Activated T-cell treated with anti-CD3 and anti-CD28 coated beads, Interleukin-2, amount 50 U/mL, for 4 hours (primary cell): Measurements from ENCODE around the gene TRPV6. TPM values are rescaled to one million over a fixed set of nuclear protein-coding genes. Genes with fewer than 3 reads are reported as not detected.

Experiments used
- ATAC-seq, 2 donors: fragments of 200-7000 bp; cut with Tn5 transposase; one replicate each; pipeline ENCODE4 v1.10.0; 2021
- DNase-seq: peaks from one replicate; pipeline ENCODE4 v3.0.0-alpha.2; 2020
- H3K27me3 Mint-ChIP-seq: one replicate; pipeline ENCODE4 v1.8.0; 2021; ENCODE audit warnings: low read depth, mixed read lengths
- H3K36me3 Mint-ChIP-seq: one replicate; pipeline ENCODE4 v1.8.0; 2022; ENCODE audit warnings: mixed read lengths; ENCODE audit not compliant: insufficient read depth
- H3K4me1 Mint-ChIP-seq: one replicate; pipeline ENCODE4 v1.8.0; 2021; ENCODE audit warnings: low read depth, mixed read lengths
- H3K4me3 Mint-ChIP-seq: one replicate; pipeline ENCODE4 v1.8.0; 2021; ENCODE audit warnings: mild to moderate bottlenecking, moderate library complexity, mixed read lengths
- H3K9me3 Mint-ChIP-seq: one replicate; pipeline ENCODE4 v1.8.0; 2021; ENCODE audit warnings: mixed read lengths
- total RNA-seq, 3 donors: library from RNA; stranded (reverse); gene quantifications; one replicate each; pipeline ENCODE4 v1.2.1, GENCODE V29; 2021

Gene TRPV6
- total RNA-seq, 3 donors from 2014 or later: not detected

DNA sequence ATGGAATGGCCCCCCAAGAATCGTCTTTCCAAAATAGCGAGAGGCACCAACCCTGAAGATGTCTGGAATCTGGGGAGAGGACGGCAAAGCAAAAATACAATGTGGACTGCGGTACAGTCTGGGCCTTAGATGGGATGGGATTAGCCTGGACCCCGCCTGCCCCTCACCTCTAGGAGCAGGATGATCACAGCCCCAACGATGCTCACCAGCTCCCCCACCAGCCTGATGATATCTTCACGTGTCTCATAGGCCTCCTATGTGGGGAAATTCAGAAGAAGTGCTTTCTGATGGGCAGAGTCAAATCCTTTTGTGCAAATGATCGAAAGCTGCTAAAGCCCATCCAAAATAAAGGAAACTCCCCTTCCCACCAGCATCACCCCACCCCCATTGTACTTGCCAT is 29.8 kb upstream of the TRPV6 start:
- DNase-seq (no peak), ATAC-seq (no peak)
- Mint-ChIP-seq H3K27me3 (peaks cover 29% of the 10 kb centered on the region), H3K9me3 (no peaks in the 10 kb centered on the region), H3K36me3 (no peaks in the 10 kb centered on the region), H3K4me1 (no peaks in the 10 kb centered on the region), H3K4me3 (no peak overlapping the region)

DNA sequence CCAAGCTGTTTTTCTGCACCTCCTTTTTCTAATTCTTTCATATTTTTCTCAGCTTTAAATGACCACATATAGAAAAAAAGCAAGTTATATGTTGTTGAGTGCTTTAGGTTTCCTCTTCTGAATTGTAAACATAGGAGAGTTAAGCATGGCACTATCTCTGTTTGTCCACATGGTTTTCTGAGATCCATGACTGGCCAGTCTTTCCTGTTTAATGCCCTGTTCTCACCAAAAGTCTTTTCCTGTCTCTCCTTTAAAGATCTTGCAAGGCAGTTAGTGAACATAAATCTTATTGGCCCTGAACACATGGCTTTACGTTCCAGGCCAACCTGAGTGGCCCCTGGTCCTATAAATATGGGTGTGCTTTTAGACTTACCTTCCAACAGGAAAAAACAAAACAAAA is 28.6 kb upstream of the TRPV6 start:
- peaks cover 33% of the 10 kb centered on the region for H3K27me3 Mint-ChIP-seq
- DNase-seq (no peak), ATAC-seq (no peak)
- H3K9me3 Mint-ChIP-seq: no peaks in the 10 kb centered on the region
- no peaks in the 10 kb centered on the region for H3K4me1 Mint-ChIP-seq
- no peaks in the 10 kb centered on the region for H3K36me3 Mint-ChIP-seq
- H3K4me3 Mint-ChIP-seq: no peak overlapping the region

DNA sequence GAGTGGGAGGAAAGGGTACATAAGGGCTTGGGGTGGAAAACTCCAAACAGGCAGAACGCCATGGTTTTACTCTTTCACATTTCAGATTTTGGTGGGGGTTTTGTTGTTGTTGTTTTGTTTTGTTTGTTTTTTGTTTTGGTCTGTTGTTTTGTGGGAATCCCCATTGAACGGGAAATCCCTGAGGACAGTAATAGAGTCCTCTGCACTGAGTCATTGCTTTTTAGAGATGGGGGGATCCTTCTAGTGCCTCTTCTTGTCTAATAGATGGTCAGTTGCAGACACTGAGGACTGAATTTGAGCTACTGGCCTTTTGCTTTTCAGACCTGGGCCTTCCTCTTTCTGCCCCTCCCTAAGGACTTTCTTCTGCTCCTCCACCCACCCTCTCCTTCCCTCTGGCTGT is 28.0 kb upstream of the TRPV6 start:
- H3K4me3 Mint-ChIP-seq: no peak overlapping the region
- H3K27me3 Mint-ChIP-seq: peaks cover 35% of the 10 kb centered on the region
- no peak for DNase-seq

DNA sequence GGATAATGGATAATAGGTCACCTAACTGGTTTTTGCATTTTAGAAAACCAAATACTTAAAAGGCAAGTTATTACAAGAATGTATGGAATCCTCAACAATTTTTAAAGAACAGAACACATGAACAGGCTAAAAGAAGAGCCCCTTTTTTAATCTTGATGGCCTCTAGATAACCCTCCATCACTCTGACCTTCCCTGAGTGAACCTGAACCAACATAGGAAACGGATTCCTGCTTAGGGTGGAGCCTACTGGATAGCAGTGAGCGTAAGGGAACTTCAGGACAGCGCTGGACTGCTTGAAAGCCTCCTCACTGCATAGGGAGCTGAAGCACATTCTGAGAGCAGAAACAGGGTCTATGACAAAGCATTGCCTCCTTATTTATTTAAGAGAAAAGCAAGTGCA is 27.5 kb upstream of the TRPV6 start:
- DNase-seq: no peak
- no peak overlapping the region for H3K4me3 Mint-ChIP-seq
- ATAC-seq: no peak
- peaks cover 33% of the 10 kb centered on the region for H3K27me3 Mint-ChIP-seq
- H3K9me3 Mint-ChIP-seq: no peaks in the 10 kb centered on the region
- no peaks in the 10 kb centered on the region for H3K36me3 Mint-ChIP-seq
- no peaks in the 10 kb centered on the region for H3K4me1 Mint-ChIP-seq

More for the DNA sequence above, 28.0 kb upstream of the TRPV6 start:
- Mint-ChIP-seq H3K36me3 (no peaks in the 10 kb centered on the region), H3K4me1 (no peaks in the 10 kb centered on the region), H3K9me3 (no peaks in the 10 kb centered on the region)
- ATAC-seq: no peak

DNA sequence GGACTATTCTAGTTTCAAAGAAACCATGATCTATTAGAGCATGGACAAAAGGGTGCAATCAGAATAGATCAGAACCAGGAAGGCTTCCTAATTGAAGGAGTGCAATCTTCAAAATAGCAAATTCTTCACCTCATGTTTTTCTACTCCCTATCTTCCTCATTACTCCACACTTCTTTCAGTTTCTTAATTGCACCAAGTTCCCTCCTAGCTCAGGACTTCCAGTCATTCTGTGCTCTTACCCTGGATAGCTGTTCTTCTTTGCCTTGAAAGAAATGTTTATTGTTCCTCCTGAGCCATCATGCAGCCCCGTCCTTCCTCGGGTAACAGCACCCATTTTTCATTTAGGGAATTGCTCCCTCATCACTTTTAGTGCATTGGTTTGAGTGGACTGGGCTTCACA is 24.9 kb upstream of the TRPV6 start:
- Mint-ChIP-seq H3K9me3 (no peaks in the 10 kb centered on the region), H3K4me1 (no peaks in the 10 kb centered on the region), H3K4me3 (no peak overlapping the region), H3K27me3 (peaks cover 42% of the 10 kb centered on the region), H3K36me3 (no peaks in the 10 kb centered on the region)
- ATAC-seq (no peak), DNase-seq (no peak)

DNA sequence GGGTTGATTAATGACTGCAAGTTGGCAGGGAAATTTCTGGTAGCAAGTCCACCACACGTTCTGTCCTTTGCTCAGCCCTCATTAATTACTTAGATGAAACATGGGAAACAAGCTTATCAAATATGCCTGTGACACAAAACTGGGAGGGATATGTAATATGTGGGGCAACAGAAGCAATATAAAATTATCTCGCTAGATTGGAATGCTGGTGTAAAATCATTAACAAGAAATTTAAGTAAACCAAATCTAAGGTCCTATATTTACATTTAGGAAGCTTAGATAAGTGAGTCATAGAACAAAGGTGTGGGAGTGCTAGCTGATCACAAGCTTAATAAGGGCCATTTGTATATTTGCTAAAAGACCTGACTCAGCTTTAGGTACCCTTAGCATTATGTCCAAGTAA is 24.5 kb upstream of the TRPV6 start:
- Mint-ChIP-seq H3K4me3 (no peak overlapping the region), H3K36me3 (no peaks in the 10 kb centered on the region), H3K27me3 (peaks cover 42% of the 10 kb centered on the region), H3K9me3 (no peaks in the 10 kb centered on the region), H3K4me1 (no peaks in the 10 kb centered on the region)
- ATAC-seq (no peak), DNase-seq (no peak)

DNA sequence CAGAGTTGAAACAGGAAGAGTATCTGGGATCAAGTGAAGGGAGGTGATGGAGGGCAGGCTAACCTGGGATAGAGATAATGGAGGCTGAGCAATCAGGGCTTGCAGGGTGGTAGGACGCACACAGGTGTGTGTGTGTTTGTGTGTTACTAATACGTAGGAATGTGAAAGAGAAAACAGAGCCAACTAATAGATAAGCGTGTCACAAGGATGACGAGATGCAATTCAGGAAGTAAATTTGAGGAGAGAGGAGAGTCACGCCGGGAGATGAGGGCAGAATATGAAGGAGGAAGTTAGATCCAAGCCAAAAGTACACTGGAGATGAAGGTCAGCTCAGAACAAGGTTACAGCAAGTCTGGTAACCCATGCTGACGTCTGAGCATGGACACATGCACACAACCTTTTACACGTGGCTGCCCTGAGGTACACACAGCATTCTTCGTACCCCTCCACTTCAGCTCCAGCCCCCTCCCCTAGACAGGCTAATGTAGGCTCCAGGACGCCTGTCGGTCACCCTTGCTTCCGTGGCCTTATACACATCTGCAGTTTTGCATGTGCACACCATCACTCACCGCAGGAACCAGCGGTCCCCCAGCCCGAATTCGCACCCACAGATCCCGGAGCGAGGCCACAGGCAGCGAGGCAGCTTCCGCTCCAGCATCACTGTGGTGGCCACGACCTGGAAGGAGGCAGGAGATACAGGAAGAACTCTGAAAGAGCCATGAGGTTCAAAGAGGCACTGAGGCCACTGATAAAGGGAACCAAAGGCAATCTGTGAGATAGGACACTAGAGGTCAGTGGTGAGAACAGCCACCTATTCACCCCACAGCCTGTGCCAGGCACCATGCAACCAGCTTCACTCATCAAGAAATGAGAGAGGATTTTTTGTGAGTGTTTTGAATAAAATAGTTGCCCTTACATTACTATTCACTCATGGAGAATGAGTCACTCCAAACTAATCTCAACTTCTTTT is 23.7 kb upstream of the TRPV6 start:
- Mint-ChIP-seq H3K9me3 (no peaks in the 10 kb centered on the region), H3K4me3 (no peak overlapping the region), H3K36me3 (no peaks in the 10 kb centered on the region), H3K4me1 (no peaks in the 10 kb centered on the region), H3K27me3 (peaks cover 39% of the 10 kb centered on the region)
- ATAC-seq: no peak
- DNase-seq: no peak

DNA sequence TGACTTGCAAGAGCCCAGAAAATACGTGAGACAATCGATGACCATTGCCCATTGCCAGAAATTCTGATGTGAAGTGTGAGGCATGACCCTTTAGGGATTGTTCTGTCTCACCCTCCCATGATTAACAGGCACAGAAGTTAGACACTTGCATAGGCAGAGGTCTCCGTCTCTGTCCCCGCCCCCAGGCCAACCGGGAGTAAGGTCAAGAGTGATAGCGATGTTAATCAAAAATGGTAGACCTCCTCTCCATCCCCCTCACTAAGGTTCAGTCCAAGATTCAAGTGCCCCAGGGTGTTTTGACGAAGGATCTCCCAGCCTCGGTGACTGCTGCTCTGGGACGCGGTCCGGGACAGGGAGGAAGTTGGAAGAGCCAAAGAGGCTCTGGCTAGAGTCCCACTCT is 22.7 kb upstream of the TRPV6 start:
- Mint-ChIP-seq H3K4me1 (no peaks in the 10 kb centered on the region), H3K36me3 (no peaks in the 10 kb centered on the region), H3K4me3 (no peak overlapping the region), H3K9me3 (no peaks in the 10 kb centered on the region), H3K27me3 (peaks cover 34% of the 10 kb centered on the region)
- ATAC-seq: no peak
- DNase-seq: no peak

DNA sequence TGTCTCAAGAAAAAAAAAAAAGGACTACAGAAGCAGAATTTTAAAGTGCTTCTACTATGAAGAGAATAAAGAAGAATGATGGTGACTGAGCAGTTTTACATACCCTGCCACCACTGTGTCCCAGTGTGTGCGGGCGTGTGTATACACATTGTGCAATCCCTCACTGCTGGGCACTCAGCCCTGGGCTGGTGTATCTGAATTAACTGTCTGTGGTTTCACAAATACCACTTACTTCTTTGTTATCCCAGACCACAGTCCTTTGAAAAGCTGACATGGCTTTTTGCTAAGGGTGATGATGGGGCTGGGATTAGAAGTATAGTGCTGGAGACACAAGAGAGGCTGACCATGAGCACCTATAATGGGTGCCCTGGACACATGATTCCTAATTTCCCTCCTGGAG is 21.1 kb upstream of the TRPV6 start:
- Mint-ChIP-seq H3K36me3 (no peaks in the 10 kb centered on the region), H3K27me3 (peaks cover 30% of the 10 kb centered on the region), H3K4me3 (no peak overlapping the region), H3K4me1 (no peaks in the 10 kb centered on the region), H3K9me3 (no peaks in the 10 kb centered on the region)
- no peak for ATAC-seq
- DNase-seq: no peak

DNA sequence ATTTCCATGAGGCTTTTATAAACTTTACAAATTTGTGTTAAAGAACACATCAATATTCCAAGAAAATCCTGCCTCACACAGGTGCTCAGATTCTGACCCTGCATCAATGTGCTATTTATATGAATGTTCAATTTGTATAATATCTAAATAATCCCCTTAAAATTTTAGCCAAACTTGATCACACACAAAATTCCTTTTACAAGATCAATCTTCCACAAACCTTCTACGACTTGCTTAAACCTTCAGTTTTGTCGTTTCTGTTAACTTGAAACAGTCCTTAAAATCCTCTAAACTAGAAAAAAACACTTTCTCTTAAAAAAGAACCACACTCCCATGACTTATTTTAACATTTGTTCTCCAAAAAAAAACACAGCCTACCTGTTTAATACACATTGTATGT is 20.2 kb upstream of the TRPV6 start:
- Mint-ChIP-seq H3K36me3 (no peaks in the 10 kb centered on the region), H3K4me3 (no peak overlapping the region), H3K4me1 (no peaks in the 10 kb centered on the region), H3K27me3 (peaks cover 22% of the 10 kb centered on the region), H3K9me3 (no peaks in the 10 kb centered on the region)
- DNase-seq (no peak), ATAC-seq (no peak)

DNA sequence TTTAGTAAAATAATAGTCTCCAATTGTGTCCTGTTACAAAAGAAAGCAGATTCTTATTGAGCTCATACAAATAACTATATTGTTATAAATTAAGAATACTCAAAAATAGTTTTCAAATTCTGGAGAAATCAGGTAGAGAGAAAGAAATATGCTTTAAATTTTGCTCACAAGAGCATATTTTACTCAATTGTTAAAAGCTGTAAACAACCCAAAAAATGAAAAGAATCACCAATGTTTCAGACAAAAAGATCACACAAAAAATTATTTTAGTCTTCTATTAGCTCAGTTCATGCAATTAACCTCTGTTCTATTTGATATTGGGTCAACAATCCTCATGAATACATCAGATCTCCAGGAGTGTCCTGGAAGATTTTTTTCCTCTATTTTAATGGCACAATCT is 18.6 kb upstream of the TRPV6 start:
- DNase-seq (no peak), ATAC-seq (no peak)
- Mint-ChIP-seq H3K9me3 (no peaks in the 10 kb centered on the region), H3K36me3 (no peaks in the 10 kb centered on the region), H3K27me3 (peaks cover 14% of the 10 kb centered on the region), H3K4me1 (no peaks in the 10 kb centered on the region), H3K4me3 (no peak overlapping the region)

DNA sequence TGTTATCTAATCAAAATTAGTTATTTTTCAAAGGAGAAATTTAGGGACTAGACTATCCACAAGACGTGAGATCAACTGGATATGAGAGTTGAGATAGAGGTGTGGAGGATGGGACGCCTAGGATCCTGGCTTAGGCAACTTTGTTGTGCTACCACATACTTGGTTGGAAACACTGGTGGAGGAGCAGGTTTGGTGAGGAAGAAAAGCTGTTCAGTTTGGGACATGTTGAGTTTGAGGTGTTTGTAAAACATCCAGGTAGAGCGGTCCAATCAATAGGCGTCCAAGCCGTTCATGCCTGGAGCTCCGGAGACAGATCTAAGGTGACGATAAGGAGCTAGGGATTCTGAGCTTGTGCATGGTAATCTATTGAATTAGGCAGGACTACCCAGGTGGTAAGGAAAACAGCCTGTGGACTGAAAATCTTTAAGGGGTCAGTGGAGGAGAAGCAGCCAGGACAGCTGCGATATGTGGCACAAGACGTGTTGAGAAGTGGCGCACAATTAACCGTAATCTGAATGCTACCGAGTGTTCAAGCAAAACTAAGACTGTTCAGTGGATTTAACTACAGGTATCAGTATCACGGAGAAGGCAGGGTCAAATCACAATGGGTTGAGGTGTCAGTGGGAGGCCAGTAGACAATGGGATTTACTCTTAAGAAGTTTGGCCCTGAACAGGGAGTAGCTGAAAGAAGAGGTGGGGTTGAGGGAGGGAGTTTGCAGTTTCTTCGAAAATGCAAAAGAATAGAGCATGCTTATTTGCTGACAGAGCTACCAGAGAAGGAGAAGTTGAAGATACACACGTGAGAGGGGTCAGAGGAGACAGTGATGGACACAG is 16.1 kb upstream of the TRPV6 start:
- DNase-seq (no peak), ATAC-seq (no peak)
- no peaks in the 10 kb centered on the region for H3K36me3 Mint-ChIP-seq
- H3K4me1 Mint-ChIP-seq: no peaks in the 10 kb centered on the region
- no peaks in the 10 kb centered on the region for H3K27me3 Mint-ChIP-seq
- H3K4me3 Mint-ChIP-seq: no peak overlapping the region
- H3K9me3 Mint-ChIP-seq: no peaks in the 10 kb centered on the region

DNA sequence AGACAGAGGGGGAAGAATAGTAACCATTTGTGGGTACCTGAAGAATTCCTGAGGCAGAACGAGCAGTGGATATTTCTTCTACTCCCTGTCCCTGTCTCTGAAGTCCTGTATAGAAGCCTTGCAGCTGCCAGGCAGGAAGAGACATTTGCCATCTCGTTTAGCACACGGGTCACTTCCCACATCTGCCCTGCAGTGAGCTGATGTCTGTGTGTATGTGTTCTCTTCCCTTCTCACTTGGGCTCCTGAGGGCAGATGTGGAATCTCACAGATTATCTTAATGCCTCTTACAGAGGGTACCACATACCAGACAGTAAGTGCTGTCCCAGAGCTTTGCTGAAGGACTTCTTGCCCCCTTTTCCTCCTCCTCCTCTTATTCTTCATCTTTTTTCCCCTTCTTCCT is 14.1 kb upstream of the TRPV6 start:
- no peak for ATAC-seq
- H3K9me3 Mint-ChIP-seq: no peaks in the 10 kb centered on the region
- no peaks in the 10 kb centered on the region for H3K36me3 Mint-ChIP-seq
- no peak for DNase-seq
- no peaks in the 10 kb centered on the region for H3K4me1 Mint-ChIP-seq
- no peaks in the 10 kb centered on the region for H3K27me3 Mint-ChIP-seq
- H3K4me3 Mint-ChIP-seq: no peak overlapping the region

DNA sequence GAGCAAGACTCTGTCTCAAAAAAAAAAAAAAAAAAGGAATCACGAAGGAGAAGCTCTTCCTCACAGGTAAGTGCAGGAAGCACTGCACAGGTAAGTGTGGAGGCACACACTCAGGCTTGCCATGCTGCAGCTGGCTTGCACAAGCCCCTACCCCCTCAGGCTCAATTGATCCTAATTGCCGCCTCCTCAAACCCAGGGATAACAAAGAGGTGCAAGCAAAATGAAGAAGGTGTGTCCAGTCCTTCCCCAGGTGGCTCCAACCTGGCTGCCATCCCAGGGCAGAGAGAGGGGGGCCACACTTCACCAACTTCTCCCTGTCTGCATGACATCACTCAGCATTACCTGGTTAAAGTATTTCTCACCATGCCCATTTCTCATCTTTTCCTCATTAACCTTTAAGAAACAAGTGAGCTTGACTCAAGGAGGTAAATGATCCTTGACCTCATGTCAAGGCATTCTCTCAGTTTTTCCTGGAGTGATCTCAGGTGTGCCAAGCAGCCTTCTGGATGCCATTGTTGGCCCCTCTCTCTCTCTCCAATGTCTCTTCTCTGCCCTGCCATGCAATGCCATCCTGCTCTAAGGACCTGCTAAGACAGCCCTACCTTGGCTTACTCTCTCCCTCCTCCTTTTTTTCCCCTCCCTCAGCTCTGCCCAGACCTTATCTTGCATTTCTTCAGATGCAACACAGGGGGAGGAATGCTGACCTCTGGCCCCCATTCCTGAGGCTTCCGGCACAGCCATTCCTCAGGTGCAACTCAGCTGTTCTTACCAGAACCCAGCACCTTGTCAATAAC is 13.0 kb upstream of the TRPV6 start:
- no peaks in the 10 kb centered on the region for H3K4me1 Mint-ChIP-seq
- no peak for DNase-seq

More for the DNA sequence above, 13.0 kb upstream of the TRPV6 start:
- H3K4me3 Mint-ChIP-seq: no peak overlapping the region
- H3K27me3 Mint-ChIP-seq: peaks cover 3% of the 10 kb centered on the region
- ATAC-seq: no peak
- H3K9me3 Mint-ChIP-seq: no peaks in the 10 kb centered on the region
- H3K36me3 Mint-ChIP-seq: no peaks in the 10 kb centered on the region
